HTERT RPE-1 (cell line): ENCODE results near the gene VPS13D.

ENCODE experiments used
- in situ Hi-C: fragments of 300-500 bp; cut with MboI; formaldehyde crosslinking; loops from 4 replicates; pipeline ENCODE4 v1.14.3; 2020; ENCODE audit warnings: low sequenced_read_pairs

The VPS13D gene

DNA sequence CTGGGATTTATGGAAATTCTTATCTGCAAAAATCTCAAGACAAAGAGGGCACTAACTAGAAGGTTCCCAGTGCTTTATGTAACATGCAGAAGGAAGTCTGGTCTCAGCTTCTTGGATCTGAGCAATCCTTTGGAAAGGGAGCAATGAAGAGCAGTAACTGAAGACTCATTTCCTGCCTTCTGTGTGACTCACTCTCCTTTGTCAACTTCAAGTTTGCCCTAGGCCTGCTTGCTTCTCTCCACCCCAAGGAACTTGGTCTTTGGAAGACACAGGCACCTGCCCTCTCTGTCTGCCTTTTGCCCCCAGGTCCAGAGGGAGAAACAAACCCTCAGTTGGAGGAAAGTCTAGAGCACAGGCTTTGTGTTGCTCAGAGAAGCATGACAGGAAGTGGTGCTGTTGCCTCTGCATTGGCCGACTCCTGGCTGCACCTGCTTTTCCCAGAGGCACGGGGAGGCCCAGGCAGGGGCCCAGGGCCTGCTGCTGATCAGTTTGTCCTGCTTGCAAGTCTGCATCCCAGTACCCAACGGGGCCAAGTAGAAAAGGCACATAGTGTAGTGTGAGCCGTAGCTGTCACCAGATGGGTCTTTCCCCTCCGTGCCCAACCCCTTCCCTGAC lies 251.0 kb downstream of the VPS13D start:
- in situ Hi-C loops = no loop called here

DNA sequence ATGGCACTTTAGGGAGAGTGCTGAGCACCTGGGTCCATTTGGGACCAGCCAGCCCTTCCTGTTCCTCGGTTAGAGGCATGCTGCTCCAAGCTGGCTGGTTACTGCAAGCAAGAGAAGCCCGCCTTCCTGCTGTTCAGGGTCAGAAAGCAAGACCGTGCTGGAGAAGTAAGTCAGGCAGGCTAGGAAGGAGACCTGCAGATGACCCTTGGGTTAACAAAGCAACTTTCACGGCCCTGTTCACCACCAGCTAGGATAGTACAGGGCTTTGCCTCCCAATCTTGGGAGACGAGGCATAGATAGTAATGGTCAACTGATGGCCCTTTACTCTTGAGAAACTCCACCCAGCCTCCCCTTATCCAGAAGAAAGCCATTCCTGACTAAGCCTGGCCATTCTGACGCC lies 252.1 kb downstream of the VPS13D start:
- in situ Hi-C loops = no loop called here

DNA sequence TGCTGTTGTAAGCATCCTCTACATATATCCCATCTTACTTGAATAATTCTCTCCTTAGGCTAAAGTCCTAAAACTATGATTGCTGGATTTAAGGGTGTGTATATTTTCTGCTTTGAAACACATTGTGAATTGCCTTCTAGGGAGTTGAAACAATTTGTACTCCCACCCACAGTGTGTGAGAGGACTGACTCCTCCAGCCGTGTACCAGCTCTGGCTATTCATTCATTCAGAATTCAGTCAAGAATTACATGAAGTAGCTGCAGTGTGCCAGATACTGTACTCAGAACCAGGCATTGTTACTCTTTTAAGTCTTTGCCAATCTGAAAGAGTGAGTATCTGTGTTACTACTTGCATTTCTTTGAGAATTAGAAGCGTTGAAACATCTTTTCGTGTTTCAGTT lies 253.2 kb downstream of the VPS13D start:
- in situ Hi-C loops = no loop called here

DNA sequence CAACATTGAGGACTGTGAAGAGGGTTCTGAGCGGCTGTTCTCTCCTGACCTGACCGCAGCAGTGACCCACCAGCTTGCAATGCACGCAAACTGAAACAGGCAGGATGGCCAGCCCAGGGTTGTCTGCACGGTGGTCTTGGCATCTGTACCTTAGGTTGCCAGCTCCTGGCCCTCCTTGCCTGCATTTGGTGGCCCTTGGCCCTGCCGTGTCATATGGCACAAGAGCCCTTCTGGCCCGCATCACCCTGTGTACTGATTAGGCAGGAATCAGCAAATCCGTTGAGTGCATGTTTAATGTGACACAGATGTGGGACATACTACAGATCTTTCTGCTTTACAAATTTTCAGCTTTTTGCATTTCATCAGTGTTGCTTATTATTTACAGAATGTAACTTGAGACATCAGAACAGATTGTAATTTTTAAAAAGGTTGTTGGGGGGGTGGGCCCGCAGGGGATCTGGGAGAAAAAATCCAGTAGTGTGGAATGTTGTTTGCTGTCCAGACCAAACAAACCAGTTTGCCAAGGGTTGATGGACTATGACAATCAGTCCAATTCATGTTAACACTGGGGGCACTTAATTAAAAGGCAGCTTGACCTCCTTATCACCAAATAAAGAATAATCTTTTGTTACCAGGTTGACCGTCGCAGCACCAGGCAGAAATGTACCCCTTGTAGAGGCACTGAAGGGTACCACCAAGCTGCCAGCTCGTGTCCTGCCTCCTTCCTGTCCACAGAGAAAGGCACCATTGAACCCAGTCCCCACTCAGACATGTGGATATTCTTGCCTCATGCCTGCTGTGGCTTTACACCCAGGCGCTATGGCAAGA lies 255.6 kb downstream of the VPS13D start:
- in situ Hi-C loops = no loop called here

DNA sequence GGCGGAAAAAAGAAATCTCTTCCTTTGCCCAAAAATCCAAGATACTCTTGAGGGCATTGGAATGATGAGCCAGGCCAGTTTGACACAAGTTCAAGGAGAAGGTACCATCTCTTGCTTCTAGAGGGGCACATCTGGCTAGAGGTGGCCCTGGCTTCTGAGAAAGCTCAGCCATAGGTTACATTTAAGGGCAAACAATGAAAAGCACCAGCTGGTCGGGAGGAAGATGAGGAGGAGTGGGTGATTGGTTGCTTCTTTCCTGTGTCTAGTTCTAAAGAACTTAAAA lies 256.2 kb downstream of the VPS13D start:
- in situ Hi-C loops = no loop called here

DNA sequence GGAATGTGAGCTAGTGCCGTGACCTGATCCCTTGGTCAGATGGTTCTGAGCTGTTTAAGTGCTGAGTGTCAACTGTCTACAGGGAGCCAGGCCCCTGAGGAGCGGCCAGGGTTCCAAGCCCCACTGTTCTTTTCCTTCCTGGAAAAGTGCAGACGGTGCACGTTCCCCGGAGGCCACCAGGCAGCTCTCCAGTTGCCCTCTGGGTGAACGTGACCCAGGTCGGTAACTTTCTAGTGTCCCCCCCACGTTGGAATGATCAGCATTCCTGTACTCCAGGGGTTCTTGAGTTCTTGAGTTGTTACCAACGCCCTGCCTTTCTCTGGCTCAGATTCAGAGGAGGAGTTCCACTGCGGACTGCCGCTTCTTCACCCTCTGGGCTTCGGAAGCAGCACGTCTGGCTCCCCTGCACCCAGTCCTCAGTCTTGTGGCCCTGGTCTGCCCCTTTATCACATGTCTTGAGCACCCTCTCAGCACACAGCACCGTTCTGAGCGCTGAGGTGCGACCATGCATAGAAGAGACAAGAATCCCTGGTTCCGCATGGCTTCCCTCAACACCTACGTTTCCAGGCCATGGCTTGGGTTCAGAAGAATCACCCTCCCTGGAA lies 256.7 kb downstream of the VPS13D start:
- in situ Hi-C loops = no loop called here

DNA sequence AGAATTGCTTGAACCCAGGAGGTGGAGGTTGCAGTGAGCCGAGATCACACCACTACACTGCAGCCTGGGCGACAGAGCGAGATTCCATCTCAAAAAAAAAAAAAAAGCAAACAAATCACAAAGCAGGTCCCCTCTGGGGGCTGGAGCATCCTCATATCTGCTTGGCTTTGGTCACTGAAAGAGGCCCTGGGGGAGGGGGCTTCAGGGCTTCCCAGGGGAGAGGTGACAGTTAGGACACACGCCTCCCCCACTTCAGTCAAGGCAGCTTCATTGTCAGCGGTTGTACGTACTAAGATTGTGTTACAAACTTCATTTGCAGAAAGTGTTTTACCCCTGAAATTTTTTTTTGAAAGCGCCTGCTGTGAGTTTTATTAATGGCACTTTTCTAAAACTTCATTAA lies 257.7 kb downstream of the VPS13D start:
- in situ Hi-C loops = no loop called here

DNA sequence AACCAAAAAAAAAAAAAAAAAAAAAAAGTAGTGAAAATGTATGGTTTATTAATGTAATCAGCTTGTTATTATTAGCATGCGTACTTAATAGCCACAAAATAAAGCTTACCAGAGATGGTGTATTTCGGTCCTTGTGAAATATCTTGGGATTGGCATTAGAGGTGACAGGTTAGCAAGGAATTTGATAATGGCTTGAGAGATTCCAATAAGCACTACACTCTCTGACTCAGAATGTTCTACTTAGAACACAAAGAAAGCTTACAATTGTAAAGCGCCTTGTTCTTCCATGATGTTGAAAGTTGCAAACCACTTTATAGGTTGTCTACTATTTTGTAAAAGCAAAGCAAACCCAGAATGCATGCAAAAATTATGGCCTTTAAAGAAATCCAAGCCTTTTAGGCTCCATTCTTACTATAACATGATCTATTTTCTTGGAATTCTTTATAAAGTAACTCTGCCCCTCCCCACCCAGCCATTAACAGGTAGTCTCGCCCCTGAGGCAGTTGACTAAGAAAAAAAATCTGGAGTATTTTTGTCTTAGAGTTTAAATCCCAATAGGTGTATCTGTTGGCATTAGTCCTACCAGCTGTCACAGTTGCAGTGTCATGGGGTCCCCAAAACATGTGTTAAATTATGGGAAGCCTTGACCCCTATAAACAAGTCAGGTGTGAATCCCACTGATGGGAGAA lies 259.0 kb downstream of the VPS13D start:
- in situ Hi-C loops = no loop called here

DNA sequence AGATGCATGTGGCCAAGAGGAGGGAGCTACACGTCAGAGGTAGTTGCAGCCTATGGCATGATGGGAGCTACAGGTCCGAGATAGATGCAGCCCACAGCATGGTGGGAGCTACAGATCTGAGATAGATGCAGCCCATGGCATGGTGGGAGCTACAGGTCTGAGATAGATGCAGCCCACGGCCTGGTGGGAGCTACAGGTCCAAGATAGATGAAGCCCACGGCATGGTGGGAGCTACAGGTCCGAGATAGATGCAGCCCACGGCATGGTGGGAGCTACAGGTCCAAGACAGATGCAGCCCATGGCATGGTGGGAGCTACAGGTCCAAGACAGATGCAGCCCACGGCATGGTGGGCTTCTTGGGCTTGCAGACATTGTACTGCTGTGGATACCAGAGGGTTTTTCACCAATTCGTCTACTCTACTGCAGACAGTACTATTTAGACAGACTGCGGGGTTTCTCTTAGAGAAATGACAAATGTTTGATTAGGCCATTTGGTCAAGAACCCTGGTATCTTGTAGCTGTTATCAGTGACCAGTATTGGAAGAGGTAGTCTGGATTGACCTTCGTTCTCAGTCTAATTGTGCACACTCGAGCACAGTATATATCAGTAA lies 260.8 kb downstream of the VPS13D start:
- in situ Hi-C loops = no loop called here

DNA sequence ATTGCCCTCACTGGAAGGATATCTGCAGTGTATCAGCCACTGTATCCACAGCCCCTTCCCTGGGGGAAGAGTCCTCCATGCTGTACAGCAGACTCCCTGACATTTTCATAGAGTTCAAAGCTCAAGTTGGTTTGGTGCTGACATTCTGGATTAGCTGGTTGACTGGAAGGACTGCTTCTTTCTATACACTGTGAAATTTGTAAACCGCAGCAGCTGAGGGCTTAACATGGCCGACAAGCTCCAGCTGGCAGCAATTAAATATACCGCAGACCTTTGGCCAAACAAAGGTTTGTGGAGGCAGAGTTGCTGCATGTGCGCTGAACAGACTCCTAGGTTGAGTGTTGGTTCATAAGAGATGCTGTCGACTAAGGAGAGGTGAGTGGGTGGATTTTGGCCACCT lies 261.8 kb downstream of the VPS13D start:
- in situ Hi-C loops = no loop called here

DNA sequence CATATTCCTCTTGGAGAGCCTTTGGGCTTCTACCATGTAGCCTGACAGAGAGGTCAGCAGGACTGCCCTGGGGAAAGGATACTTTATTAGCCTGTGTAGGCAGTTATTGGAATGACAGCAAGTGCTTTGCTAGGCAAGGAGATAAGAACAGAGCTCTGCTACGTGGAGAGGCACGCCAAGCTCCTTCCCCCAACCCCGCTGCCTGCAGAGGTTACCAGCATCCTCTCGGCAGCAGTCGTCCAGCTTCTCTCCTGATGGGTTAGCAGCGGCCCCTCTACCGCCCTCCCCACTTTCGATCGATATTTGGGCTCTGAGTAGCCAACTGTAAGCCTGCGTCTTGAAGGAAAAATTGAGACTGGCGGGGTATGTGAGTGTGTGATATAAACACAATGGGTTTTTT lies 265.9 kb downstream of the VPS13D start:
- in situ Hi-C loops = no loop called here

DNA sequence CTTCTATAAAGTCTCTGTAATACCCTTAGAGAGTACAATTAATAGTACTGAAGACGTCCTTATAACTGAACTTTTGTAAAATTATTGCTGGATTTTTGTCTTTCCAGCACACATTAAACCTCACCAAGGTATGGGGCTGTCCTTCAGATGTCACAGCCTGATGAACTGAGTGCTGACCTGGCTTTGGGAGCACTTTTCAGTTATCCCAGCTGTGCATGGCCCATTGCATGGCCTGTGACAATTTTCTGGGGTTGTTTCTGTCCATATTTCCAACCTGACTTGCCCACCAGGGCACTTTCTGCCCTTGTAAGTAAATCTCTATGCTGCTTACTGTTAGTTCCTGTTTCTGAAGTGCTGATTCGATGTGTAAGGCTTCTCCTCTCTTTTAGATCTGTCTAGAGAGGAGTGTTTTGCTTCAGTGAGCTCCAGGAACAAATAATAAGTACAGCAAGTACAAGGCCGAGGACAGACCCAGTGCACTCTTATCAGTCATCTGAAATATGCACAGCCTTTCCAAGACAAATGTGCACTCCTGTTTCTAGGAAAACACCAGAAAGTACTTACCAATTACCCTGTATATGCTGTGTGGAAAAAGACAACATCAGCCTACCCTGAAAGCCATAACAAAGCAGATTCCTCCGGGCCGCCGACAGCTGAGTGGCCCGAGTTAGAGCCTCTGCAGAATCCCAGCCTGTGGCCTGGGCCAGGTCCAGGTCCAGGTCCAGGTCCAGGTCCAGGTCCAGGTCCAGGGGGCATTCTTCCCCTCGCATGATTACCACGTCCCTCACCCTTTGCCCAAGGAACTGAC lies 266.5 kb downstream of the VPS13D start:
- in situ Hi-C loops = no loop called here

DNA sequence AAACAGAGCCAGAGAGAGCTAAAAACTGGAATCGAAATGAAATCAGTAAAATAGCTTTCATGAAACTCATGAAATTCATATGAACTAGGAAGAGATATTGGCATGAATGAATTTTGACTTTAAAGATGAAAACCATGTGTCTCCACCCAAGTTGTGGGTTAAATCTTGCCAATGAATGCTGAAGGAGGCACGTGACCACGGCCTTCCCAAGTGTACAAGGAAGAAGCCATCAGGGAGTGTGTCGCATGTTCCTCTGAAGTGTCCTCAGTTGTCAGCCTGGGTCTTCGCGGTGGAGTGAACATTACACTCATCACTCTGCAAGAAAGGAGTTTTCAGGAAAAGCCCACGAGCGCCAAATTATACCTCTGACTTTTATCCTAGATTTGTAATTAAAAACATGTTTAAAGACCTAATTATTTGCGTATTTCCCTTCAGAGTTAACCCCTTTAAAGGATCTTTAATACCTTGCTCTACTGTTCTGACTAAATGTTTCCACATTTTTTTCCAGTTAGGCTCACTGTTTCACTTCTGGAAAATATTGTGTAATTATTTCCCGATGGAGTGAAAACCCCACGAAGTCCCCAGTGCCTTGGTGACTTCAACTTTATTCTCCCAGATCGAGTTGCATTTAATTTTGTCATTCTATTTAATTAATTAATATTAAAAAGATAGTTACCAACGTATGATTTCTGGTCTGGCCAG lies 269.9 kb downstream of the VPS13D start:
- in situ Hi-C loops = no loop called here

DNA sequence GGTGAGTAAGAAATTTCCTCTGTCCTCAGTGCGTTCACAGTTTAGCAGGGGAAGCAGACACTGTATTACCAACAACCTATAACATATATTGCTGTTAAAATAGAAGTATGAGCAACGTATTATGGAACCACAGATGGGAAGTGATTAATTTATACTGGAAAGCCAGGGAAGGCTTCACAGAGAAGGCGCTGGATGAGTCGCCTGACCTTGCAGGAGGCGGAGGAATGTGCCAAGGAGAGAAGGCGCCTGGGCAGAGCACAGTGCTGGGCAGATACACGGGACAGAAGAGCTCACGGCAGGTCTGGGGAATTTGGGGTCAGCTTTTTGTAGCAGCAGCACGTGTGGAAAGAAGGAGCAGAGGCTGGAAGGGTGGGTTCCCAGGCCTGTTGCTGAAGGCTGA lies 271.8 kb downstream of the VPS13D start:
- in situ Hi-C loops = no loop called here

DNA sequence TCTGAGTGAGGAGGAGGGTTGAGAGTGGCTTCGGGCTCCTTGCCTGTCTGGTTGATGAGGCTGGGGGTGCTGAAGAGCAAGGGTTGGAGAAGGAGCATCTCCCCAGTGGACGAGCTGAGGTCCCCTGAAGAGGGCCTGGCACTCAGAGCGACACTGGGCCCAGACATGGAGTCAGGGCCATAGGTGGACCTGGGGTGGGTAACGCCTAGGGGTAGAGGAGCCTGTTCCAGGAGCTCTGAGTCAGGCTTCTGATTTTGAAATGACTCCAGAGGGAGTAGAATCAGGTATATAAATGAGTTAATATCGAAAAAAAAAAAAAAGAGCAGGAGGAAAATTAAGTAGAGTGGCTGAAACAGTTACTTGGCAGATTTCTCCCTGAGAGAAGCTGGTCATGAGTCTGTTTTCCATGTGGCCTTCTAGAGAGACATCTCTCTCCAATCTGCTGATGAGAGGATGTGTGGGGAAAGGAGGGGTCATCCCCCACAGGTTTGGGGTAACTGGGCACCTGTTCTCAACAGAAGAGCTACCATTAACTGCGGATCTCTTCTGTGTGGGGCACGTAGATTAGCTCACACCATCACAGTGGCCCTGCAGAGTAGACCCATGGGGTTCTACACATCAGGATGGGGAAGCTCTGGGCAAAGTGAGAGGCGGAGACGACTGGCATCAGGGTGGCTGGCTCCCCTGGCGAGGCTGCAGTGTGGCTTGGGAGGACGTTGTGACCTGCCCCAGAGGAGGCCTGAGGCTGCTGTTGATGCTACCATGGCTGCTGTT lies 272.7 kb downstream of the VPS13D start:
- in situ Hi-C loops = no loop called here

DNA sequence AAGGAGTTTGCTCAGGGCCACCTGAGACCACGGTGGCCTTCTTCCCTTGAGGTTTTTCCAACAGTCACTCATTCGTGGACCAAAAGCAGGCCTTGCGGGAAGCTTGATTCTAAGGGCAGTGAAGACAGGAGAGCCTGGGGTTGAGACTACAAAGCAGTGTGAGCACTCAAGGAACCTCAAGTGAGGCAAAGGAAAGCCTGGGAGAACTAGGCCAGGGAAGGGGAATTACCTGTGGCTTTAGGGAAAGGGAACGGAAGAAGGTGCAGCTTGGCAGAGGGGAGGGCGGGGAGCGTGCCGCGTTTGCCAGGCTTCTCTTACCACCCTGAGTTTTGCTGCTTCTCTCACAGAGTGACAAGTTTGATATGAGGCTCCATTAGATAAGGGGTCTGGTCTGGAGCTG lies 273.9 kb downstream of the VPS13D start:
- in situ Hi-C loops = no loop called here

DNA sequence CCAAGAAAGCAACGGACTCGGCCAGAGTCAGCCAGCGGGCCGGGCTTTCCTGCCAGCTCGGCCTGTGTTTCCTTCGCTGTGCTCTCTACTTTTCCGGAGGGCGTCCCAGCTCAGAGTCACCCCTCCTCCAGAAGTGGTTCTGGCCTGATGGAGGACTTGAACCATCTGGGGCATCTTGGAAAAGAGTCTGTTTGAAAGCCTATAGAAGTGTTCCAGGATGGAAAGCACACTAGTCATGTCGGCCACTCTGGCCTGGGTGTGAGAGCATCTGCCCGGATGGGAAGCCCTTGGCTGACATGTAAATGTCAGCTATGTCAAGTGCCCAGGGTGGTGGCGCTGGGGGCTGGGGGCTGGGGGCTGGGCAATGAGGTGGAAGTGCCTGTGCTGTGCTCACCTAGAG lies 274.8 kb downstream of the VPS13D start:
- in situ Hi-C loops = no loop called here

DNA sequence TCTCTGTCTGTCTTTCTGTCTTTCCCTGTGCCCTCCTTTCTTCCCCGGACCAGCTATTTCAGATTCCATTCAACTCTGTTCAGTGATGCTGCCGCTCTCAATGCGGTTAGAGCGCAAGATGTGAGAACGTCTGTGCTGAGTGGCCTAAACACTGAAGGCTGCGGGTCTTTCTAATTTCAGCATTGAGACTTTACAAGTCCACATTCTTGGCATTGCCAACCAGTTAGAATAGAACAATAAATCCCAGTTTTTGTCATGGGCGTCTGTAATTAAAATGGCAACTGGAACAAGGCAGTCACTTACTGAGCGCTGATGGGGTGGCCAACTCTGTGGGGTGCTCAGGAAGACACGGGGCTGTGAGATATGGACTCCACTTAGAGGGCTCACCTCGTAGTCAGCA lies 275.4 kb downstream of the VPS13D start:
- in situ Hi-C loops = no loop called here

DNA sequence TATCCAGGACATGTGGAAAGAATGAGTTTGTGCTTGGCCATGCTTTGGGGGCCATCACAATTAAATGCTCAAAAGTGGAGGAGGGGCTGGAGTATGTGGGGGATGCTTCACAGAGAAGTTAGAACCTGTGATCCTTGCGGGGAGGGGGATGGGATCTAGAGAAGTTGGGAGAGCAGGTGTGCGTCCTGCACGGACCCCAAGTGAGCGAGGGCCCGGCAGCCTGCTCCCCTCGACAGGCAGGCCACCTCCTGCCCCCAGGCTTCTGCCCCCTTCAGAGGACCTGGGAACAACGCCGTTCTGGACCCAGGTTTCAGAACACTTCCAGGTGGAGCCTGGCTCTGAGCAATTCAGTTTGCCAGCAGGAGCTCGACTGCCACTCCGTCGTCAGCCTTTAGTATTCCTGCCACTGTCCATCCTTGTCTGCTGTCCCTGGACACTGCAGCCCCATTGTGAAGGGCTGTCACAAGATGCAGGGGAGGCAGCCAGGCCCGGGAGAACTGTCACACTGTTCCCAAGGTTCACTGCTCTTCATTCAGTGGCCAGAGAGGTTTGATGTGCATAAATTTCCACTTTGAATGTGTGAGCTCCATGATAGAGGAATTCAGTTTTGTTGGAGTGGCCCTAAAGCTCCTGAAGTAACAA lies 275.9 kb downstream of the VPS13D start:
- in situ Hi-C loops = no loop called here
